ENCODE measurements around the gene MT1E.
"Not testable (repeated sequence)": the region's sequence is repeated elsewhere in the genome, so short reads cannot be mapped to it uniquely, and the experiment has no call there.

The MT1E gene

GRCh38 chr16:56647641-56648431 lies 22.3 kb downstream of the MT1E start:
- DNase-seq: no peak

GRCh38 chr16:56649271-56649670 lies 23.7 kb downstream of the MT1E start:
- DNase-seq: no peak

- no peak for DNase-seq
These were observed 24.2 kb downstream of the MT1E start for GRCh38 chr16:56649820-56650219.

GRCh38 chr16:56651586-56651985 lies 26.0 kb downstream of the MT1E start, which contains the start of gene MT1B:
MT1B (plus strand) TSS chr16:56651886; CDS start chr16:56651954, 68 bp downstream.
- no peak for DNase-seq

GRCh38 chr16:56652600-56652999 lies 27.0 kb downstream of the MT1E start:
- no peak for DNase-seq

GRCh38 chr16:56653218-56653617 lies 27.6 kb downstream of the MT1E start:
- no peak for DNase-seq

- DNase-seq: peak; percentile 85
These were observed 32.2 kb downstream of the MT1E start, which contains the start of gene MT1F for GRCh38 chr16:56657555-56658326. MT1F (plus strand) TSS chr16:56657959; CDS start chr16:56658059, 100 bp downstream.

- DNase-seq: no peak
These were observed 32.8 kb downstream of the MT1E start for GRCh38 chr16:56658327-56658875.

- peak; percentile 63 for DNase-seq
These were observed 37.1 kb downstream of the MT1E start for GRCh38 chr16:56662357-56663354.

- no peak for DNase-seq
These were observed 38.9 kb downstream of the MT1E start for GRCh38 chr16:56664506-56664905.

GRCh38 chr16:56665286-56666261 lies 40.0 kb downstream of the MT1E start:
- not testable (repeated sequence) for DNase-seq

- no peak for DNase-seq
These were observed 42.3 kb downstream of the MT1E start, which contains the start of gene MT1G for GRCh38 chr16:56667581-56668571. MT1G (minus strand) TSS chr16:56668065; CDS start chr16:56667993, 72 bp downstream.

- no peak for DNase-seq
These were observed 43.6 kb downstream of the MT1E start, which contains the start of gene MT1H for GRCh38 chr16:56669005-56669839. MT1H (plus strand) TSS chr16:56669814; CDS start chr16:56669885, 71 bp downstream.

- no peak for DNase-seq
These were observed 44.4 kb downstream of the MT1E start for GRCh38 chr16:56669840-56670619.

- no peak for DNase-seq
These were observed 45.0 kb downstream of the MT1E start for GRCh38 chr16:56670620-56670934.

GRCh38 chr16:56671691-56672090 lies 46.1 kb downstream of the MT1E start:
- not testable (repeated sequence) for DNase-seq

- DNase-seq: not testable (repeated sequence)
These were observed 46.6 kb downstream of the MT1E start for GRCh38 chr16:56672171-56672570.
